Stomach (tissue), 9 donors: ENCODE measurements around the gene IFNA6. TPM values are rescaled to one million over a fixed set of nuclear protein-coding genes. Genes with fewer than 3 reads are reported as not detected.

ENCODE experiments used
- DNase-seq, 2 donors: peaks; one replicate each; pipeline versions ENCODE4 v3.0.0 to v3.0.0-alpha.2; 2013 to 2019
- H3K27ac ChIP-seq, 5 donors: fragments of 200-600 bp in 4 of 5; sonication (generic) in 4 of 5; one replicate each; pipeline ENCODE4 v1.5.1; 2013 to 2019; ENCODE audit warnings: mild to moderate bottlenecking in 1 of 5, moderate library complexity in 1 of 5
- H3K27me3 ChIP-seq, 3 donors: fragments of 200-600 bp; sonication (generic); one replicate each; pipeline ENCODE4 v1.5.1; 2017 to 2019; ENCODE audit warnings: mixed run types in 1 of 3
- H3K36me3 ChIP-seq, 4 donors: fragments of 200-600 bp; sonication (generic); 1 replicate in 3 of 4; 2 replicates in 1 of 4; pipeline ENCODE4 v1.5.1; 2016 to 2019
- H3K4me1 ChIP-seq, 4 donors: fragments of 200-600 bp; sonication (generic); one replicate each; pipeline ENCODE4 v1.5.1; 2016 to 2019
- H3K4me3 ChIP-seq, 4 donors: fragments of 200-600 bp; sonication (generic) in 3 of 4; one replicate each; pipeline ENCODE4 v1.5.1; 2016 to 2019; ENCODE audit warnings: mild to moderate bottlenecking in 1 of 4
- H3K9me3 ChIP-seq, 4 donors: fragments of 200-600 bp; sonication (generic); one replicate each; pipeline ENCODE4 v1.5.1; 2016 to 2019
- EP300 ChIP-seq: sonication (generic); formaldehyde crosslinking; IDR thresholded peaks from one replicate; pipeline ENCODE4 v1.6.1; 2017; ENCODE audit warnings: antibody characterized with exemption
- POLR2A ChIP-seq, 4 donors: fragments of 450-650 bp; IDR thresholded peaks; one replicate each; pipeline ENCODE4 v1.6.1; 2016; ENCODE audit warnings: antibody characterized with exemption in 4 of 4, control low read depth in 2 of 4, mild to moderate bottlenecking in 1 of 4, moderate library complexity in 1 of 4
- POLR2AphosphoS5 ChIP-seq, 3 donors: sonication (generic); formaldehyde crosslinking; IDR thresholded peaks; one replicate each; pipeline ENCODE4 v1.6.1; 2016; ENCODE audit warnings: antibody characterized with exemption in 3 of 3
- WGBS, 5 donors: extraction: QIAGEN DNeasy Blood & Tissue Kit in 3 of 5; methylation state at CpG; one replicate each; pipeline versions ENCODE4 v1.1.5 to v1.1.7; 2013 to 2018; 5-methylcytosine and 5-hydroxymethylcytosine counted together
- intact Hi-C: fragments of 100-400 bp; cut with DNase I; formaldehyde crosslinking; loops from one replicate; pipeline ENCODE4 v1.15.1; 2023; ENCODE audit warnings: low total_unique reads
- polyA plus RNA-seq, 3 donors: library from polyadenylated mRNA; stranded (reverse); fragments of 200-250 nt; gene quantifications; one replicate each; pipeline ENCODE4 v1.2.3, GENCODE V29; 2013
- total RNA-seq, 5 donors: library from RNA; depleted of rRNA; stranded (reverse); fragments of >200 nt; gene quantifications; one replicate each; pipeline versions ENCODE4 v1.1.0 to v1.2.3, GENCODE V29; 2014 to 2016
- TF ChIP-seq, protein P1 (sequence below), 7 experiments: fragments of 450-650 bp in 4 of 7; fragments of 200-600 bp in 3 of 7; sonication (generic) in 3 of 7; IDR thresholded peaks; one replicate each; pipeline ENCODE4 v1.5.1; 2016 to 2019; ENCODE audit warnings: antibody characterized with exemption in 7 of 7, control low read depth in 2 of 7, mild to moderate bottlenecking in 1 of 7
- donor health status: healthy with polysubstance abuse.
- donor health status: Bipolar disorder and iron deficiency.
- donor health status: healthy.

Gene IFNA6
- total and polyA plus RNA-seq, 8 donors = not detected

DNA sequence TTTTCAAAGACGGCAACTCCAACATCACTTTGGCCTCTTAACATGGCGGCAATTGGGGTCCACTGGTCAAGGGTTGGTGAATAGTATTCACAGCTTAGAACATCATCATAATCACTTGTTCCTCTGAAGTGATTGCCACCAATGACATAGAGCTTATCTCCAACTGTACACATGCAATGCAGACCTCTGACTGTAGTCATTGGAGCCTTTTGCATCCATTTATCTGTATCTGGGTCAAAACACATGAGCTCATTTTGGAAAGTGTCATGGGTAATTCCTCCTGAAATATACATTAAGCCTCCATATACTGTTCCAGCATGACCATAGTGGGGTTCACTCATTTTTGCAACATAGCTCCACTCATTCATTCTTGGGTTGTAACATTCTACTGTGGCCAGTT, 17.5 kb downstream of the IFNA6 start:
- WGBS, 5 donors = 97 to 99% (median 98%) methylated on average over 2 of the region's 2 CpGs
- H3K27me3 ChIP-seq = no peaks in the 10 kb centered on the region
- TF ChIP-seq POLR2A (IDR thresholded peaks at IDR 0.05) = no peak
- TF ChIP-seq EP300 = no peak
- TF ChIP-seq, protein P1, sequence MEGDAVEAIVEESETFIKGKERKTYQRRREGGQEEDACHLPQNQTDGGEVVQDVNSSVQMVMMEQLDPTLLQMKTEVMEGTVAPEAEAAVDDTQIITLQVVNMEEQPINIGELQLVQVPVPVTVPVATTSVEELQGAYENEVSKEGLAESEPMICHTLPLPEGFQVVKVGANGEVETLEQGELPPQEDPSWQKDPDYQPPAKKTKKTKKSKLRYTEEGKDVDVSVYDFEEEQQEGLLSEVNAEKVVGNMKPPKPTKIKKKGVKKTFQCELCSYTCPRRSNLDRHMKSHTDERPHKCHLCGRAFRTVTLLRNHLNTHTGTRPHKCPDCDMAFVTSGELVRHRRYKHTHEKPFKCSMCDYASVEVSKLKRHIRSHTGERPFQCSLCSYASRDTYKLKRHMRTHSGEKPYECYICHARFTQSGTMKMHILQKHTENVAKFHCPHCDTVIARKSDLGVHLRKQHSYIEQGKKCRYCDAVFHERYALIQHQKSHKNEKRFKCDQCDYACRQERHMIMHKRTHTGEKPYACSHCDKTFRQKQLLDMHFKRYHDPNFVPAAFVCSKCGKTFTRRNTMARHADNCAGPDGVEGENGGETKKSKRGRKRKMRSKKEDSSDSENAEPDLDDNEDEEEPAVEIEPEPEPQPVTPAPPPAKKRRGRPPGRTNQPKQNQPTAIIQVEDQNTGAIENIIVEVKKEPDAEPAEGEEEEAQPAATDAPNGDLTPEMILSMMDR (IDR thresholded peaks at IDR 0.05) = no peak
- no peak for TF ChIP-seq POLR2AphosphoS5 (IDR thresholded peaks at IDR 0.05)
- peaks cover 0 to 10% (median 0%) of the 10 kb centered on the region in 4 donors for H3K36me3 ChIP-seq
- H3K27ac ChIP-seq = no peak overlapping the region
- peak overlapping the region in 3 of 4 donors; percentile 66 to 73 (median 71) for H3K4me3 ChIP-seq
- no peaks in the 10 kb centered on the region for H3K9me3 ChIP-seq
- H3K4me1 ChIP-seq = peaks cover 26 to 70% (median 50%) of the 10 kb centered on the region in 4 donors
- intact Hi-C loops = no loop called here
- DNase-seq = no peak

DNA sequence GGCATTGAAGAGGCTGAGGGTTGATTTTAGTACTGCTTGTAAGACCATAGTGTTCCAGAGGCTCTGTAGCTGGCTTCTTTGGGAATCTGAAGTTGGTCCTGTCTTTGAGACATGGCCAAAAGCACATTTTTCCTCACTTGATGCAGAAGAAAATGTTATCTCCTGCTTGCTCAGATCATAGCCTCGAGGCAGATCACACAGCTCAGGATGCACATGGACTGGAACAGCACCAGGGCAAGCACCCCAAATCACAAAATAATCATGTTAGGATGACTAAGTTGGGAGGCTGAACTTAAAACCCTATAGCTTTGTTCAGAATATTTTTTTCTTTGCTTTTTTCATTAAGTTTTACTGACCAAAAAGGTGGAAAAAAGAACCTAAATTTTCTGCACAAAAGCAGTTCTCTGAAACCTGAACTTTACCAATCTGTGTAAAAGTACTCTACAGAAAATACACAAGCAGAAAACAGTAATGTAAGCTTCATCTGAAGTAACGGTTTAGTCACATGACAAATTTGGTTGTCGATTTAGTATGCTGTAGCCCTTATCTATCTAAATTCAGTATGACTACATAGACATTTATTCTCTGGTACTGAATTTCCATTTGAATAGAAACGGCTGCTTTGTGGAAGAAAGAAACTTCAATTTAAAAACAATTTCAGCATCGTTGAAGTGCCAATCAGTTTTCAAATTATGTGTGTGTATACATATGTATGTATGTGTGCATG, 18.8 kb downstream of the IFNA6 start:
- H3K4me1 ChIP-seq = peaks cover 26 to 80% (median 56%) of the 10 kb centered on the region in 4 donors
- H3K27me3 ChIP-seq = no peaks in the 10 kb centered on the region
- H3K36me3 ChIP-seq = peaks cover 0 to 10% (median 0%) of the 10 kb centered on the region in 4 donors
- H3K9me3 ChIP-seq = no peaks in the 10 kb centered on the region
- peak overlapping the region in 1 of 4 donors; percentile 15 for H3K4me3 ChIP-seq
- no peak for DNase-seq
- no peak for TF ChIP-seq POLR2A (IDR thresholded peaks at IDR 0.05)
- TF ChIP-seq, protein P1 (IDR thresholded peaks at IDR 0.05) = no peak
- TF ChIP-seq POLR2AphosphoS5 (IDR thresholded peaks at IDR 0.05) = no peak
- TF ChIP-seq EP300 = no peak
- H3K27ac ChIP-seq = no peak overlapping the region
- intact Hi-C loops = no loop called here
- 36 to 54% (median 39%) methylated on average over 5 of the region's 5 CpGs for WGBS, 5 donors

DNA sequence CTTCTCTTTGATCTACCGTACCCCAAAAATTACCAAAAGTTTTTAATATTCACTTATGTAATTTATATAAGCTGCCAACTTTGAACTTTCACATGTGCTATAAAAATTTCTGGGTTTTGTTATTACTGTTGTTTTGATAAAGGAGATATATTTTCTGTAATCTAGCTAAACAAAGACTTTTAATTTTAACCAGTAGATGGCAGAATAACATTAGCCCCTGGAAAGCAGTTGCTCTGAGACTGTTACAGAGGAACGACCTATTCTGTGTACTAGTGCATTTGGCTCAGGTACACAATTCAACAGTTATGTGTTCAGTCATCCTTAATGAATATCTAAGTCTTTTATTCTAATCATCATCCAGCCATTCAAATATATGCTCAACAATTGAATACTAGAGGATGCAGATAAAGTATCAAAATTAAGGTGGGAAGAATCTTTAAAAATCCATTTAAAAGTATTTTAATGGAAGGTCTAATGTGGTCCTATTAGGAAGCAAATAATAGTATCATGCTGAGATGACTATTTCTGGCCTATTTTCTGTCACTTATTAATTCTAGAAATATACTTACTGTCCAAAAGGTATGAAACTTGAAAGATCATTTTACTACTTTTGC, 24.1 kb downstream of the IFNA6 start:
- peak in 1 of 2 donors; percentile 66 for DNase-seq
- WGBS, 5 donors = 33 to 43% (median 40%) methylated on average over 2 of the region's 2 CpGs
- no peaks in the 10 kb centered on the region for H3K9me3 ChIP-seq
- intact Hi-C loops = loop anchor here (10.0 kb wide), 1 partner anchor 68 kb away; no protein-coding TSS in a partner anchor
- no peak overlapping the region for H3K27ac ChIP-seq
- H3K4me3 ChIP-seq = no peak overlapping the region
- TF ChIP-seq POLR2AphosphoS5 (IDR thresholded peaks at IDR 0.05) = no peak
- TF ChIP-seq, protein P1 (IDR thresholded peaks at IDR 0.05) = peak in 4 of 7 experiments; percentile 31 to 52 (median 50)
- no peak for TF ChIP-seq EP300
- peaks cover 5 to 63% (median 34%) of the 10 kb centered on the region in 4 donors for H3K4me1 ChIP-seq
- H3K27me3 ChIP-seq = no peaks in the 10 kb centered on the region
- H3K36me3 ChIP-seq = peaks cover 0 to 32% (median 27%) of the 10 kb centered on the region in 4 donors

DNA sequence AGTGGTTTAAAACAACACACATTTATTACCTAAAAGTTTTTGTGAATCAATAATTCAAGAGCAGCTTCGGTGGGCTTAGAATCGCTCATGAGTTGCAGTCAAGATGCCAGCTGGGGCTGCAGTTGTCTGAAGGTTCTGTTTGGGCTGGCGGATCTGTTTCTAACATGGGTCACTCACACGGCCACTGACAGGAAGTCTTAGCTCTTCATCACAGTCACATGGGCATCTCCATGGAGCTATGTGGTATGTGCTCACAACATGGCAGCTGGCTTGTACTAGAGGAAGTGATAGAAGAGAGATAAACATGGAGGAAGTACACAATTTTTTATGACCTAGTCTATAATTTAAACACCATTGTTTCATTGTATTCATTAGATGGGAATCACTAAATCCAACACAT, 26.6 kb downstream of the IFNA6 start:
- peaks cover 0 to 37% (median 31%) of the 10 kb centered on the region in 4 donors for H3K36me3 ChIP-seq
- no peak overlapping the region for H3K4me3 ChIP-seq
- 77 to 88% (median 83%) methylated on average over 4 of the region's 4 CpGs for WGBS, 5 donors
- peaks cover 0 to 37% (median 15%) of the 10 kb centered on the region in 4 donors for H3K4me1 ChIP-seq
- intact Hi-C loops = loop anchor here (10.0 kb wide), 1 partner anchor 71 kb away; no protein-coding TSS in a partner anchor
- H3K9me3 ChIP-seq = no peaks in the 10 kb centered on the region
- H3K27ac ChIP-seq = no peak overlapping the region
- TF ChIP-seq EP300 (no peak), POLR2AphosphoS5 (IDR thresholded peaks at IDR 0.05) (no peak), POLR2A (IDR thresholded peaks at IDR 0.05) (no peak)
- TF ChIP-seq, protein P1 (IDR thresholded peaks at IDR 0.05) = no peak
- no peaks in the 10 kb centered on the region for H3K27me3 ChIP-seq
- no peak for DNase-seq
